HG03175 (cell line): ENCODE measurements around the gene ELMO1.

Source experiments
- ATAC-seq: cut with Tn5 transposase; IDR thresholded peaks from one replicate; pipeline ENCODE4 v1.9.1; 2021; ENCODE audit warnings: mild to moderate bottlenecking, moderate library complexity; ENCODE audit not compliant: unreplicated experiment

The ELMO1 gene

DNA sequence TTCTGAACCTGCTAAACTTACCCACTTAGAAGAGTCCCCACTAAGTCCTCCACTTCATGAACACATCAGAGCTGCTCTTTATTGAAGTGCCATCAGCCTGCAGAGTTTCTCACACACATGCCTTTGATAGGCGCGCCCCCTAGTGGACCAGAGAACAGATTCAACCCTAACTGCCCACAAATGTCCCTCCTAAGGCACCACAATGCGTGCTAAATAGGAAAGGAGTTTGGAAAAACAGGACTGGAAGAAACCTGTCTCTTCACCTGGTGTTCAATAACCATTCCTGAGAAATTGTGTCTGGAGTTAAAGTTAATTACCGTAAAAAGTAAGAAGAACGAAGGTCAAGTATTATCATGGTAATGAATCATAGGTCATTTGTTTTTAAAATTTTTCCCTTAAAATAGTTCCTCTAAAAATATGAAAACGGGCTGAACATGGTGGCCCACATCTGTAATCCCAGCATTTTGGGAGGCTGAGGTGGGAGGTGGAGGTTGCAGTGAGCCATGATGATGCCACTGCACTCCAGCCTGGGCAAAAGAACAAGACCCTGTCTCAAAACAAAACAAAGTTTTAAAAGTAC, 249.7 kb downstream of the ELMO1 start:
- no peak for ATAC-seq

DNA sequence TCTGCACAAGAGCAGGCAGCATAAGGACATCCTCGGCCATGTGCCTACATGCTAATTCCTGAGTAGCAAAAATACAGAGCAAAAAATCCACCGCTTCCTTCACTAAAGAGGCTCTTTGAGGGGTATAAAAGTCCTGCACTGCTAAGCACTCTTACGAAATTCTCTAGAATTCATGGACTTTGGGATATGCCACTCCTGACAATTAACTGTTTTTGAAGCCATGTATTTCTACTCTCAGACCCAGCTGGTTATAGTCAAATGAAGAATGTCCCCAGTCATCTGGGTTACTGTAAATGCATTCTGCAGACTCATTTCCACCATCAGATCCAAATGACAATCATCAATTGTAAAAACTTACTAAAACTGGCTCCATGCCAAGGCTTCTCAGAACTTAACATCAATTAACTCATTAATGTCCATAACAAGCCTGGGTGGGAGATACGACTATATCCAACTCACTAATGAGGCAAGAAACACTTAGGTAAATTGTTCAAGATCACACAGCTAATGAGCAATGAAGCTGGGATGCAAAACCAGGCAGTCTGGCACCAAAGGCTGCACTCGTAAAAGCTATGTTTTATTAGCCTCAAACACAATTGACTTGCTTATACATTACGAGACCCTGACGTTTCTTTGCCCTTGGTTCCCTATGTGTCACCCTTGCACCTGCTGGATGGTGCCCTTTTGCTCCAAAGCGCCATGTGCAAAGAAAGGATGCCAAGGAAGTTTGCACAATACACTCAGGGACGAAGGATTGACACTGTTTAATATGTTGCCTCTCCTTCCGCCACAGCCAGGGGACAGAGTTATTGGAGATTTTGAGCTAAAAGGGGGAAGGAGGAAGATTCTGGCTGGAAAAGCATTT, 250.4 kb downstream of the ELMO1 start:
- no peak for ATAC-seq

DNA sequence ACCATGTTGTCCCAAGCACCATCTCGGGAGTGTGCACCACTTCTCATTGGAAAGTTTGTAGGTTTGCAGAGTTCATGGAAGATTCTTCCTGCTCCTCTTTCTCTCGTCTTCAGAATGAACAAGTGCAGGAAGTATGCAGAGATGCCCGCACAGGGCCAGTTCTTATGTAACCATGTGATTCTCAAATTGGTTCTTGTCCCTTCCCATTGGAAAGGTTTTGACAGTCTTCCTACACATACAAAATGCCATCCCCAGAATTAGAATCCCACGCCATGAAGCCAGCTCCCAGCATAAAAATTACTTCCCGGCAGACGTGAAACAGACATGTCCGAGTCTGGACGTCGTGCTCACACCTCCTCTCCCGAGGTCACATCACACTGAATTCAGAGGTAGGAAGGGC, 251.6 kb downstream of the ELMO1 start:
- no peak for ATAC-seq

DNA sequence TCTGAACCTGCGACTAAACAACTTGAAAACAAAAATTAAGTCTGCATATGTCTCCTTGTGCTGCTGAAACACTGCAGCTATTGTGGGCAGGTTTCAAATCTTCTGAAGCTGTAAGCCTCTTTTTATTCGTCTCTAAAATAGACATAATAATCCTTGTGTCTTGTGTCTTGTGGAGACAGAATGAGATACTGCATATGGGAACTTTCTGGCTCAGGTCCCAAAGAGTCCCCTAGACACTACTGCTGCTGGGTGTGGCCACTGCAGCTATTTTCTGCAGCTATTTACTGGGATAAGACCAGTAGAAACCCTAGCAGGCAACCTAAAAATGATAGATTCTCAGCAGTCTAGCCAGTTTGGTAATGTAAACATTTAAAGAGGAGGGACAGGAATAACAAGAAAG, 252.0 kb downstream of the ELMO1 start:
- no peak for ATAC-seq

DNA sequence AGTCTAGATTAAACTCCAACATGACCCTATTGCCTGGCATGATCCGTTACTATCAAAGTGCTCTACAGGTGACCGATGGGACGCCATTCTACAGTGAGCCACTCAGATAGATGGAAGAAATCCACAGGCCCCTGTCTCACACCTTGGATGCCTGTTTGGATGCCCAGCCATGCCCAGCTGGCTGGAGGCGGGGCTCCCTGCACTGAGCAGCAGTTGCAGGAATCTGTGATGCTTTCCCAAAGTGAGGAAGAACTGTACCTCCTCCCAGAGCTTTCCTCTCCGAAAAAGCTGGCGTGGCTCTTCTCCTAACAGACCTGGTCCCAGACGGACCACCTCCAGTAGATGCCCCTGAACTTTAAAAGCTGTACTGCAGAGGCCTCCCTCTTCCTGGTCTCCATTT, 253.3 kb downstream of the ELMO1 start:
- ATAC-seq, result no peak

DNA sequence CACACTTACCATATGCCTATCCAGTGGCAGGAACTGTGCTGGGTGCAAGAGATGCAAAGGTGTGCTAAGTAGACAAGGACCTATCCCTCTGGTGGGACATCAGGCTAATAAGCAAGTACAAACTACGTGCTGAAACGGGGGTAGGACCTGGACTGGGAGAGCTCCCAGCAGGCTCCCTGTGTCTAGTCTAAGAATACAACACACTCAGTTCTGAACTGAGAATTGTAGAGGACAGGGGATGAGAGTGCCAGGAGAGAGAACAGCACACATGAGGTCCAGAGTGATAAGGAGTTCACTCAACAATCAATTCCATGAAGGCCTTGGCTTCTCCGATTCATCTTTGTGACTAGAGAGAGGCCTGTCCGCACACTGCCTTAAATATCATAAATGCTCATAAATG, 253.7 kb downstream of the ELMO1 start:
- ATAC-seq, result no peak

DNA sequence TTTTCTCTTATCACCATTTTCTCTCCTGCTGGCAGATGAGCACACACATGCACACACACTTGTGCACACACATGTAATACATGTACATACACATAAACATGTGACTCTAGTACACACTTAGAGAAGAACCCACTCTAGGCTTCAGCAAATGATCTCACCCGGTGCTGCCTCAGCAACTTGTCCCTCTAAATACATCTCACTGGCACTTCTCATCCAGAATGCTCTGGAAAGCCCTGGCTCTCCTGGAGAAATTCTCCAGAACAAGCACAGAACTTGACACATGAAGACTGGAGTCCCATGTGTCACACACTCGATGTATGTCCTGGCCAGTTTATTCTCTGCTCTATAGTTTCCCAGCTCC, 254.9 kb downstream of the ELMO1 start:
- no peak for ATAC-seq

DNA sequence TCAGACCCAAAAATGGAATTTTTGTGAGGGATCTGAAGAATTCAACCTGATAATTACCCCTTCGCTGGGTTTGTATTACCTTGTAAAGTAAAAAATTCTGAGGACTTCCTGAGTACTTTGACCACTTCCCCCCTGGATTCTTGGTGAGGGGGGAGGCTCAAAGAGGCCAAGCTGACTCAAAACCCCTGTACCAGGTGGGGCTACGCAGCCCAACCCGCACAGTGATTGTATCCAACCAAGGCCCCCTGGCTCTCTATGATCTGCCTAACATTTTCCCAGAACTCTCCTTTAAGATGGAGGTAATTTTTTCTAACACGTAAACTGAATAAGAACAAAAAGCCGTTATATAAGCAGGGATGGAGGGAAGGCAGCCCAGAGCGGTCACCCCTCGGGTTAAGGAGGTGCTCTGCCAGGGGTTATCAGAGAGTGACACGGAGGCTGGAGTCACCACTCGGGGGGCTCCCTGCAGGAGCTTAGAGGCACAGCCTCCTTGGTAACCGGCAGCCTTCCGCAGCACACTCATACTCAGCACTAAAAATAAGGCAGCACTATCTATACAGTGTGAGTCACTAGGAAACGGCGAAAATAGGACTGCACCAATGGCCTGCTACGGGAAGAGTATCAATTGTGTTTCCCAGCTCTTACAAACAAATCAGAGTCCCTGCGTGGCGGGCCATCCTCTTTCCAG, 255.4 kb downstream of the ELMO1 start:
- ATAC-seq, result no peak

DNA sequence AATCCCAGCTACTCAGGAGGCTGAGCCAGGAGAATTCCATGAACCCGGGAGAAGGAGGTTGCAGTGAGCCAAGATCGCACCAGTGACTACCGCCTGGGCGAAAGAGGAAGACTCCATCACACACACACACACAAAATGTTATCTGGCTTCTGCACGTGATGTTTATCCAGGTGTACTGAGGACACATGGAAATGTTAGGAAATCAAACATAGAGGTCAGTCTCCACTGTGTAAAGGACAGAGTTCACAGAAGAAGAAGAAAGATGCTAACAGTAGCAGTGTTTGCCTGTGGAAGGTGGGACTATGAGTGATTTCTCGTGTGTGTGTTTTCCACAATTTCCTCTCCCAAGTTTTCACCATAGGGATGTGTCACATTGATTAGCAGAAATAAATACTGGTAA, 256.9 kb downstream of the ELMO1 start:
- no peak for ATAC-seq

DNA sequence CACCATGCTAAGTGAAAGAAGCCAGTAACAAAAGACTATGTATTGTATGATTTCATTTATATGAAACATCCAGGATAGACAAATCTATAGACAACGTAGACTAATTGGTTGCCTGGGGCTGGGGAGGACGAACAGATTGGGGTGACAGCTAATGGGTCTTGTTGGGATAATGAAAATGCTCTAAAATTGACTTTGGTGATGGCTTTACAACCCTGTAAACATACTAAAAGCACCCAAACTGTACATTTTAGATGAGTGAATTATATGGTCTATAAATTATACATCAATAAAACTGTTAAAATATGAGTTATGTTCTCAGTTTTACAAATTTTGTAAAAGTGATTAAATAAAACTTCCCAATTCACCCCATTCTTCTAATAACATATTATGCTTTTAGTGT, 261.5 kb downstream of the ELMO1 start:
- ATAC-seq, result no peak

DNA sequence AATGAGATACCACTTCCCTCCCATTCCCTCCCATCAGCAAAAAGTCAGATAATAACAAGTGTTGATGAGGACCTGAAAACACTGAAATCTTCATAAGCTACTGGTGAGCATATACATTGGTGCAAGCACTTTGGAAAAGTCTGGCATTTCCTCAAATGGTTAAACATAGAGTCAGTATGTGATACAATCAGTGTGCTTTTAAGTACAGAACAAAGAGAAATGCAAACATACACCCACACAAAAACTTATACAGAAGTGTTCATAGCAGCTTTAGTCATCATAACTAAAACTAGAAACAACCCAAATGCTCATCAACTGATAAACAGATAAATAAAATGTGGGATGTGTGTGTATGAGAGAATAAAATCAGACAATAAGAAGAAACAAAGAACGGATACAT, 261.9 kb downstream of the ELMO1 start:
- no peak for ATAC-seq

DNA sequence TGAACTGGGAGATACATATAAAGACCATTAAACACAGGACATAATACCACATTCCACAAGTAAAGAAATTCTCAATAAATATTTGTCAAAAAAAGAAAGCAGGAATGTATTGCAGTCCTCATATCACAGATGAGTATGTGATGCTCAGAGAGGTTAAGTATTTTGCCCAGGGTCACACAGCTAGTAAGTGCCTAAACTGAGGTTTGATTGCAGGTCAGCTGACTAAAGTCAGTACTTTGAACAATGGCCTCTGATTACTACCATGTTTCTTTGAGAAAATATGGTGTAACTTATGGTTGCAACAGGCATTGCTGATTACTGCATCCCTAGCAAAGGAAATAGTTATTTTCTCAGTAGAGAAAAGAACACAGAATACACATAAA, 267.1 kb downstream of the ELMO1 start:
- ATAC-seq, result no peak

DNA sequence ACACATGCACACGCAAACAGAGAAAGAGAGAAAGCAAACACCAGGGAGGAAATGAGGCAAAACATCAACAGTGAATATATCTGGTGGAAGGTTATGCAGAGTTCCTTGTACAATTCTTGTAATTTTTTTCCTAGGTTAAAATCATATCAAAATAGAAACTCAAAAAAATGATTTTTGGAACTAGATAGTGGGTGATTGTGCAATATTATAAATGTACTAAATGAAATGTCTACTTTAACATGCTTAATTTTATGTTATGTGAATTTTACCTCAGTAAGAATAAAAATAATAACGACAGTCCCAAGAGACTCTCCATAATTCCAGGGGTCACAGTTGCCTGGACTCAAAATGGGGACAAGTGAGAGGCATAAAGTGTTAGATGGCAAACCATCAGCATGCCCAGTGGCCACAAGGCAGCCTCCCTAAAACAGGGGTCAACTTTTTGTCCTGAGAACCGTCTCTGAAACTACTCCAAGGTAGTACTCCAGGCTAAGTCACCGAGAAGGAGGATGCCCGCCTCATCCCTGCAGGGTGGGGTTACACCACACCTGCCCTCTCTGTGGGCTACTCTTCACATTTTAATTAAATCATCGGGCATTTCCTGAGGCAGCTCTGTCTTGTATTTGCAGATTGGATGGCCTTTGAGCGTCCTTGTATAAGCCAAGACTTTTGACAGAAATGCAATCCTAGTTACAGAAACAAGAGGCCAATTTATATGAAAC, 267.7 kb downstream of the ELMO1 start:
- ATAC-seq, result no peak

DNA sequence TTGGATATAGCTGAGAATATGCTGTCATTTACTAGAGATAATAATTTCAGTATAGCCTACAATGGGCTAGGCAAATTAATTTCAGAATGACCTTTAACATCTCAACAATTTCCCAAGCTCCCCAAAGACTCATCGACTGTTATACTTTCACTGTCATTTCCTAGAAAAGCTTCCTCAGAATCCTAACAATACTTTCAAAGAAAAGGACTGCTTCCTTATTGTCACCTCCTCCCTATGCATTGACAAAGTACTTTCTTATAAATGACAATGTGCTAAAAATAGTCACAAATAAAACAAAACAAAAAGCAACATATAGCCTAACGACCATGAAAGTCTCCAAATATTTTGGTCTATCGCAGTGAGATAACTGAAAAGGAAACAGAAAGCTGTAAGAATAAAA, 272.6 kb downstream of the ELMO1 start:
- no peak for ATAC-seq

DNA sequence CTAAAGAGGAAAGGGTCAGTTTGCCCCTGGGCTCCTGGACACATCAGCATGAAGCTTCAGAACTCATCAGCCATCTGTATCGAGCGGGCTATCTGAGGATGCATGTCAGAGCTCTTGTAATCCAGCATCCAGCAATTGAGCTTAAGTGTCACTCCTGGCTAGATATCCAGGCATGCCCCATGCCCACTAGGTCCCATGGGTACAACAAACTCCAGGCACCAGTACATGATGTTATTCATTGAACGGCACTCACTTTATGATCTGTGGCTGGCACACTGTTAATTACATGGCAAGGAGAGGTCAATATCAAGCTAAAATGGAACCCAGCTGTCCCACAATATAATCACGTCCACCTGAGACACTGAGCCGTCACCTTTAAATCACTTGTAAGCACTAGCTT, 274.2 kb downstream of the ELMO1 start:
- ATAC-seq, result no peak

DNA sequence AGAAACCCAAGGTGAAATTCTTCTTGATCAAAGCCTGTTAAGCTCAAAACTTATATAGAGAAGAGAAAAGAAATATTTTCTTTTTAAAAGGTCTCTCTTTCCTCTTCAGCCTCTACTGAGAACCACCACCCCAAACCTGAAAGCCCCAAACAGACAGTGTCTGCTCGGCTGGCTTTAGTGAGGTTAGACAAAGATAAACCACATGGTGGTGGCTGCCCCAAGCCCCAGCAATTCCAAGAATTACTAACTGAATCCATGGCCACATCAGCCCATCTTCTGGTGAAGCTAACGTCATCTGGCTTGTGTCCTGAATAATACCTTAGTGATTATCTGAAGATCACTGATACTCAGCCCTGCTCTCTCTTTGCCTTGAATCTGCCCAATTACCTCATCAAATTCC, 275.0 kb downstream of the ELMO1 start:
- no peak for ATAC-seq

DNA sequence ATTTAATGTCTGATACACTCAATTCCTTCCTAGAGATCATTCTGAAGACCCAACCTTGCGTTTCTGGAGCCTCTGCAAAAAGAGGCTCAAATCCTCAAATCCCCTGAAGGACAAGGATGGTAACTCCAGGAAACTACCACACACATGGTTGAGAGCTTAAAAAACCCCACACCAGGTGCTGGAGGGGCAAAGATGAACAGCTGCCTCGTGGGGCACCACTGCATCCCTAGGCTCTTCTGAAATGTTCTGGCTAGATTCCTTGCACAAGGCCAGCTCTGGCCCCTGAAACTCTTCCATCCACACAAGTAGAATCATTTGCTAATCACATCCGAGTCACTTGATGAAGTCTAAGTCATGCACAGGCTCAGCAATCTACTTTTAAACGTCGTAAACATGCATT, 286.6 kb downstream of the ELMO1 start:
- ATAC-seq, result no peak

DNA sequence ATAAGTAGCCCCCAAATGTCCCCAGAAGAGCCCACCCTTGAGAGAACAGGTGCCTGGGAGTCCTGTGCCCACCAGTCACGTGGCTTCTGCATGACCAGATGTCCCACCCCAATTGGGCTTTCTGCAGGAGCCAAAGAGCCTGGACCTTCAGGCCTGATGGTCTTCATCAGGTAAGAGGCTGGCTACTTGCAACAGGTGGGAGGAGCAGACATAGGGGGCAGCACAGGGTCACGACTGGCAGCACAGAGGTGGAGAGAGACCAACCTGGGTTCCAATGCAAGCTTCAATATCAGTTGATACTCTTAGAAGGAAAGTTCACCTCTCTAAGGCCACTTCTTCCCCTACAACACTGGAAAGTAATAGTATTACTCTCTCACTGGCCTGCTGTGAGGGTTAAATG, 288.0 kb downstream of the ELMO1 start:
- no peak for ATAC-seq

DNA sequence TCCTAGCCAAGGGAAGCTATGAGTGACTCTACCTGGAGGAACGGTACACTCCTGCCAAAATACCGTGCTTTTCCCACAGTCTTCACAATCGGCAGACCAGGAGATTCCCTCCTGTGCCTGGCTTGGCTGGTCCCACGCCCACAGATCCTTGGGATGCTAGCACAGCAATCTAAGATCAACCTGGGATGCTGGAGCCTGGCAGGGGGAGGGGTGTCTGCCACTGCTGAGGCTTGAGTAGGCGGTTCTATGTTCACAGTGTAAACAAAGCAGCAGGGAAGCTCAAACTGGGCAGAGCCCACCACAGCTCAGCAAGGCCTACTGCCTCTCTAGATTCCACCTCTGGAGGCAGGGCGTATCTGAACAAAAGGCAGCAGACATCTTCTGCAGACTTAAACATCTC, 295.3 kb downstream of the ELMO1 start:
- no peak for ATAC-seq

DNA sequence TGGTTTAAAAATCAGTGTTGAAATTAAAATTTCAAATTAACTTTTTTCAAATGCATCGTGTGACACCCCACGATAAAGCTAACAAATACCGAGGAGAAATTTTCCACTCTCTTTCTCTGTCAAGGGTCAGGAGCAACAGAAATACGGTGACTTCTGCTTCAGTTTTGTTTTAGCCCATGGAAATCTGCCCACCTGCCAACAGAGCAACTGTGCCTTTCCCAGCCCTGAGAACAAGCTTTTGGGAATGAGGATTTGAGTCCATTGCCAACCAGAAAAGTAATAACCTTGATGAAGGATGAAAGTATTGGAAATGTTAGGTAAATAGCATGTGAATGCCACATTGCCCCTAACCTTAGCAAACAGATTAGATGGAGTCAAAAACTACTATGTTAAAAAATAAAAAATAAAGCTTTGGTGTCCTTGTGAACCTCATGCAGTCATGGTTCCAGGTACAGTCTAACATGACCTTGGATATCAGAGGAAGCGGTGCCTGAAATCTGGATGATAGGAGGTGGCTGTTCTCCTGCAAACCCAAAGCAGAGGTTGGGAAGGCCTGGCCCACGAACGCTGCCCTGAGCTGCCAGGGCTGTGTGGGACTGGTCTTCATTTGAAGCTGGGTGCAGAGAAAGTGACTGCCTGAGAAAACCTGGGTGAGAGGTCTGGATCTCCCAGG, 296.8 kb downstream of the ELMO1 start:
- ATAC-seq, result no peak

DNA sequence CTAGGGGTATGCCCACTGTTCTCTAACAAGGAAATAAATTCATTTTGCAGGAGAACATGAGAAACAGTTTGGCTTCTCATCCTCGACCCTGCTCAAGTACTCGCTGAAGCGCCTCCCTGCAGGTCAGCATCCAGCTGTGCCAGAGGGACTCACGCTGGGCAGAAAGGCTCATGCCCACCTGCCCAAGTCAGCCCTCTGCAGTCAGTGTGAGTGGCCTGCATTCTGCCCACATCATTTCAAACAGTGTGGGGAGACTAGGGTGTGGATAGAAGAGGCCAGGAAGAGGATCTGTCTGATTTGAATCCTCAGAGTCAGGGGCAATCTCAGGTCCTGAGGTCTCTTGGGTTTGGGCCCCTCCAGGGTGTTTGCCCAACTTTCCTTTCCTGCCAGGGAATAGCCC, 297.8 kb downstream of the ELMO1 start:
- ATAC-seq, result no peak
